Panc1 (cell line): Measurements from ENCODE around the gene HHLA2. TPM values are rescaled to one million over a fixed set of nuclear protein-coding genes. Genes with fewer than 3 reads are reported as not detected.

Experiments used
- ATAC-seq: fragments of 200-7000 bp; cut with Tn5 transposase; 2 replicates; pipeline ENCODE4 v1.9.1; 2020; ENCODE audit warnings: mild to moderate bottlenecking, moderate library complexity
- BruUV-seq: library from RNA; stranded (reverse); fragments of 400-500 nt; replicated peaks from 2 replicates; lab custom pipeline; 2021; lab: Mats Ljungman, UMichigan
- CTCF ChIA-PET: fragments of 300-600 bp; sonication (Branson Sonifier 250); formaldehyde crosslinking; loops from one replicate; lab custom pipeline; 2022; ENCODE audit warnings: antibody characterized with exemption; lab: Charles Lee
- POLR2A ChIA-PET: fragments of 300-600 bp; sonication (Branson Sonifier 250); formaldehyde crosslinking; loops from one replicate; lab custom pipeline; 2022; ENCODE audit warnings: antibody characterized with exemption; lab: Charles Lee
- DNase-seq: peaks from one replicate; pipeline ENCODE4 v3.0.0-alpha.2; 2010; ENCODE audit warnings: low read depth, low spot score
- H3K27ac ChIP-seq: 2 replicates; pipeline ENCODE4 v1.5.1; 2011; ENCODE audit warnings: mild to moderate bottlenecking, low read length, inconsistent platforms
- H3K27me3 ChIP-seq: fragments of 200-500 bp; sonication (Bioruptor generic); 2 replicates; pipeline ENCODE4 v1.6.0; 2014; ENCODE audit warnings: low read length, inconsistent platforms; ENCODE audit not compliant: control insufficient read depth, insufficient read depth
- H3K36me3 ChIP-seq: fragments of 200-500 bp; sonication (Bioruptor generic); 2 replicates; pipeline ENCODE4 v1.5.1; 2014; ENCODE audit warnings: inconsistent platforms, mild to moderate bottlenecking, low read length, moderate library complexity; ENCODE audit not compliant: control insufficient read depth, insufficient read depth
- H3K4me1 ChIP-seq: 2 replicates; pipeline ENCODE4 v1.5.1; 2011; ENCODE audit warnings: inconsistent platforms, mild to moderate bottlenecking, low read length, moderate library complexity; ENCODE audit not compliant: control insufficient read depth, insufficient read depth
- H3K4me3 ChIP-seq, 2 experiments: 2 replicates each; pipeline ENCODE4 v1.5.1; 2011 to 2012; ENCODE audit warnings: low read depth in 2 of 2, low read length in 2 of 2, mild to moderate bottlenecking in 2 of 2, inconsistent platforms in 1 of 2, moderate library complexity in 1 of 2
- H3K9me3 ChIP-seq: fragments of 200-500 bp; sonication (Bioruptor generic); 2 replicates; pipeline ENCODE4 v1.5.1; 2014; ENCODE audit warnings: low read depth, mild to moderate bottlenecking, inconsistent platforms, low read length, moderate library complexity; ENCODE audit not compliant: control insufficient read depth, insufficient read depth
- POLR2AphosphoS5 ChIP-seq: IDR thresholded peaks from 2 replicates; pipeline ENCODE4 v1.6.1; 2012; ENCODE audit warnings: mild to moderate bottlenecking, low read depth, low read length, moderate library complexity
- SIN3A ChIP-seq: IDR thresholded peaks from 2 replicates; pipeline ENCODE4 v1.6.1; 2012; ENCODE audit warnings: low read depth, mild to moderate bottlenecking, low read length, moderate library complexity, borderline replicate concordance; ENCODE audit not compliant: insufficient read depth
- TCF7L2 ChIP-seq: IDR thresholded peaks from 2 replicates; pipeline ENCODE4 v1.6.1; 2011; ENCODE audit warnings: mild to moderate bottlenecking, low read depth, low read length, inconsistent platforms
- in situ Hi-C: cut with HindIII; loops from 2 replicates; pipeline ENCODE4 v1.10.0; 2016; ENCODE audit warnings: low sequenced_read_pairs, low pct_unique_long_range_greater_than_20kb
- intact Hi-C: fragments of 100-400 bp; cut with micrococcal nuclease; formaldehyde crosslinking; loops from one replicate; pipeline ENCODE4 v1.10.0; 2022; ENCODE audit not compliant: unreplicated experiment
- total RNA-seq: library from RNA; stranded (reverse); gene quantifications from one replicate; pipeline ENCODE4 v1.2.1, GENCODE V29; 2021; ENCODE audit not compliant: unreplicated experiment
- TF ChIP-seq, protein P1 (sequence below): fragments of 450-650 bp; IDR thresholded peaks from 2 replicates; pipeline ENCODE4 v1.5.1; 2017; ENCODE audit warnings: mild to moderate bottlenecking
- TF ChIP-seq, protein P2 (sequence below), 2 experiments: IDR thresholded peaks; 2 replicates each; pipeline ENCODE4 v1.6.1; 2011 to 2012; ENCODE audit warnings: low read depth in 2 of 2, control low read depth in 1 of 2, low read length in 1 of 2, mild to moderate bottlenecking in 1 of 2, moderate library complexity in 1 of 2; ENCODE audit not compliant: insufficient read depth in 1 of 2

Gene HHLA2
- total RNA-seq, 1 experiment from 2014 or later = not detected

DNA sequence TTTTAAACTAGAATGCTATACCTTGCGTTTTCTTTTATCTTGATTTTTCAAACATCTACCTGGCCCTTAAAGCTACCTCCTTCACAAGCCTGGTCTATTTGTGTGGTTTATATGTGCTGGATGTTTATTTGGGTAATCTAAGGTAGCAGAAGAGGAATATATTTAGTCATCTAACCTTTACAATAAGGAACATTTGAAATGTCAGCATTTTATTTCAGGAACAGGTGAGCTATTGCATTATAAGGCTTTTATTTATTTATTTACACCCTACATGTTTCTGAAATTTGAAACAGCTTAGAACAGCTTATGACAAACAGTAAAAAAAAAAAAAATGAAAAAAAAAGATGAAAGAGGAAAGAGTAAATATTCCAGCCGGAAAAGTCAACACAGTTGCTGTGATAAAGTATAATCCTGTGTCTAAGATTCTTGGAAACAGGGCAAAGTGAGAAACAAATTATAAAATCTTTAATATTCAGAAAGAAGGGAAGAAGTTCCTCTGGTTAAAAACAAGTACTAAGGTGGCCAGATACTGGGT is 19.5 kb downstream of the HHLA2 start:
- Histone ChIP-seq H3K27me3 (no peaks in the 10 kb centered on the region), H3K36me3 (no peaks in the 10 kb centered on the region), H3K4me1 (no peaks in the 10 kb centered on the region), H3K9me3 (no peaks in the 10 kb centered on the region), H3K4me3 (no peak overlapping the region), H3K27ac (no peak overlapping the region)
- ChIA-PET CTCF (no interaction called here), POLR2A (no interaction called here)
- TF ChIP-seq TCF7L2 (no peak), POLR2AphosphoS5 (no peak), SIN3A (no peak)
- TF ChIP-seq, protein P1, sequence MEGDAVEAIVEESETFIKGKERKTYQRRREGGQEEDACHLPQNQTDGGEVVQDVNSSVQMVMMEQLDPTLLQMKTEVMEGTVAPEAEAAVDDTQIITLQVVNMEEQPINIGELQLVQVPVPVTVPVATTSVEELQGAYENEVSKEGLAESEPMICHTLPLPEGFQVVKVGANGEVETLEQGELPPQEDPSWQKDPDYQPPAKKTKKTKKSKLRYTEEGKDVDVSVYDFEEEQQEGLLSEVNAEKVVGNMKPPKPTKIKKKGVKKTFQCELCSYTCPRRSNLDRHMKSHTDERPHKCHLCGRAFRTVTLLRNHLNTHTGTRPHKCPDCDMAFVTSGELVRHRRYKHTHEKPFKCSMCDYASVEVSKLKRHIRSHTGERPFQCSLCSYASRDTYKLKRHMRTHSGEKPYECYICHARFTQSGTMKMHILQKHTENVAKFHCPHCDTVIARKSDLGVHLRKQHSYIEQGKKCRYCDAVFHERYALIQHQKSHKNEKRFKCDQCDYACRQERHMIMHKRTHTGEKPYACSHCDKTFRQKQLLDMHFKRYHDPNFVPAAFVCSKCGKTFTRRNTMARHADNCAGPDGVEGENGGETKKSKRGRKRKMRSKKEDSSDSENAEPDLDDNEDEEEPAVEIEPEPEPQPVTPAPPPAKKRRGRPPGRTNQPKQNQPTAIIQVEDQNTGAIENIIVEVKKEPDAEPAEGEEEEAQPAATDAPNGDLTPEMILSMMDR = no peak
- TF ChIP-seq, protein P2, sequence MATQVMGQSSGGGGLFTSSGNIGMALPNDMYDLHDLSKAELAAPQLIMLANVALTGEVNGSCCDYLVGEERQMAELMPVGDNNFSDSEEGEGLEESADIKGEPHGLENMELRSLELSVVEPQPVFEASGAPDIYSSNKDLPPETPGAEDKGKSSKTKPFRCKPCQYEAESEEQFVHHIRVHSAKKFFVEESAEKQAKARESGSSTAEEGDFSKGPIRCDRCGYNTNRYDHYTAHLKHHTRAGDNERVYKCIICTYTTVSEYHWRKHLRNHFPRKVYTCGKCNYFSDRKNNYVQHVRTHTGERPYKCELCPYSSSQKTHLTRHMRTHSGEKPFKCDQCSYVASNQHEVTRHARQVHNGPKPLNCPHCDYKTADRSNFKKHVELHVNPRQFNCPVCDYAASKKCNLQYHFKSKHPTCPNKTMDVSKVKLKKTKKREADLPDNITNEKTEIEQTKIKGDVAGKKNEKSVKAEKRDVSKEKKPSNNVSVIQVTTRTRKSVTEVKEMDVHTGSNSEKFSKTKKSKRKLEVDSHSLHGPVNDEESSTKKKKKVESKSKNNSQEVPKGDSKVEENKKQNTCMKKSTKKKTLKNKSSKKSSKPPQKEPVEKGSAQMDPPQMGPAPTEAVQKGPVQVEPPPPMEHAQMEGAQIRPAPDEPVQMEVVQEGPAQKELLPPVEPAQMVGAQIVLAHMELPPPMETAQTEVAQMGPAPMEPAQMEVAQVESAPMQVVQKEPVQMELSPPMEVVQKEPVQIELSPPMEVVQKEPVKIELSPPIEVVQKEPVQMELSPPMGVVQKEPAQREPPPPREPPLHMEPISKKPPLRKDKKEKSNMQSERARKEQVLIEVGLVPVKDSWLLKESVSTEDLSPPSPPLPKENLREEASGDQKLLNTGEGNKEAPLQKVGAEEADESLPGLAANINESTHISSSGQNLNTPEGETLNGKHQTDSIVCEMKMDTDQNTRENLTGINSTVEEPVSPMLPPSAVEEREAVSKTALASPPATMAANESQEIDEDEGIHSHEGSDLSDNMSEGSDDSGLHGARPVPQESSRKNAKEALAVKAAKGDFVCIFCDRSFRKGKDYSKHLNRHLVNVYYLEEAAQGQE (IDR thresholded peaks at IDR 0.05; ENCODE audit: insufficient read depth in 1 of 2, low read depth in 2 of 2, low read length in 1 of 2) = no peak
- ATAC-seq = no peak
- DNase-seq = no peak
- intact Hi-C loops (no loop called here), in situ Hi-C loops (no loop called here)
- BruUV-seq = no TSS peak

DNA sequence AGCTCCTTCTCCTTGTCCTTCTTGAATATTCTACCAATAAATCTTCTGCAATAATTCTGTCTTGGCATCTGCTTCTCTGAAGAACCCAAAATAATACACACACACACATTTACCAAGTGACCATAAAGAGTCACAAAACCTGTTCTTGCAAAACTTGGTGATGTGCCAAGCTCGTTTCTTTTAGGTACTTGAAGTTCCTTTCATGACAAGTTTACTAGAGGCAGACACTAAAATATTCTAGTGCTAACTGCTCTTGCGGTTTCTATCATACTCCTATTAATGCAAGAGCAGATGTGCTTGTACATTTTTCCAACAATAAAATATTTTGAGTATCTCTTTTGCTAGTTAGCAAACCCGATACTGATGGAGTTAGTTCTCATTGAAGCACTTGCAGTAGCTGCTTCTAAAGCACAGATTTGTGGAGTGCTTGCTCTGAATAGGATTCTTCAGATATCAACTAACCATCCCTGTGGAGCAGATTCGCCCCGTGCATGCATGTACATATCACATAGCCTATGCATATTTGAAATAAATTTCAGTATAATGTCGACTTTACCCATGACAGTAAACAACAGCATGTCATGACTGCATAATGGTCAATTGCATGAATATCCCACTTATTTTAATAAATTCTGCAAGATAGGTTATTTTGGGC is 23.2 kb downstream of the HHLA2 start:
- Histone ChIP-seq H3K9me3 (no peaks in the 10 kb centered on the region), H3K36me3 (no peaks in the 10 kb centered on the region), H3K4me3 (no peak overlapping the region), H3K27ac (no peak overlapping the region), H3K27me3 (peaks cover 3% of the 10 kb centered on the region; the same call in 1 of the 2 replicates), H3K4me1 (no peaks in the 10 kb centered on the region)
- in situ Hi-C loops = no loop called here
- ChIA-PET POLR2A (no interaction called here), CTCF (no interaction called here)
- TF ChIP-seq TCF7L2 (no peak), SIN3A (no peak), POLR2AphosphoS5 (no peak)
- TF ChIP-seq, protein P1 = no peak
- TF ChIP-seq, protein P2 (IDR thresholded peaks at IDR 0.05; ENCODE audit: insufficient read depth in 1 of 2, low read depth in 2 of 2, low read length in 1 of 2) = no peak
- no TSS peak for BruUV-seq
- ATAC-seq (no peak), DNase-seq (no peak)
- intact Hi-C loops = no loop called here
